Mammary epithelial cell (primary cell): ENCODE measurements around the gene SBSN.

Experiments used
- EZH2 ChIP-seq: IDR thresholded peaks from 2 replicates; pipeline ENCODE4 v1.6.1; 2012; ENCODE audit warnings: low read length, inconsistent platforms, borderline replicate concordance
- TF ChIP-seq, protein P1 (sequence below), 2 donors: IDR thresholded peaks in 1 of 2; conservative IDR thresholded peaks in 1 of 2; 2 replicates each; pipeline ENCODE4 v1.5.1; 2011 to 2012; ENCODE audit warnings: inconsistent platforms in 2 of 2, low read length in 2 of 2, mild to moderate bottlenecking in 2 of 2, control low read depth in 1 of 2, low read depth in 1 of 2; ENCODE audit not compliant: insufficient read depth in 1 of 2; ENCODE audit errors: extremely low read depth in 1 of 2

DNA sequence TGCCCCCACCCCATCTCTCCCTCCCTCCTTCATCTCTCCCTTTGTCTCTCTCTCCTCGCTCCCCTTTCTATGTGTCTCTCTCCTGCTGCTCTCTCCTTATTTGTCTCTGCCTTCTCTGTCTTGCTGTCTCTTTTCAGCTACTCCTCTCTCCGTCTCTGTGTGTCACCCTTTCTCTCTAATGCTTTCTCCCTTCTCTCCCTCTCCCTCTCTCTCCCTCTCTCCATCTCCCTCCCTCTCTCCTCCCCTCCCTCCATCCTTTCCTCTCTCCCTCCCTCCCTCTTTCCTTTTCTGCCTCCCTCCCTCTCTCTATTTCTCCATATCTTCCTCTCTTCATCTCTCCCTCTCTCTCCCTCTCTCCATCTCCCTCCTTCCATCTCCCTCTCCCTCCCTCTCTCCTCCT, 34.7 kb upstream of the SBSN start:
- TF ChIP-seq, protein P1, sequence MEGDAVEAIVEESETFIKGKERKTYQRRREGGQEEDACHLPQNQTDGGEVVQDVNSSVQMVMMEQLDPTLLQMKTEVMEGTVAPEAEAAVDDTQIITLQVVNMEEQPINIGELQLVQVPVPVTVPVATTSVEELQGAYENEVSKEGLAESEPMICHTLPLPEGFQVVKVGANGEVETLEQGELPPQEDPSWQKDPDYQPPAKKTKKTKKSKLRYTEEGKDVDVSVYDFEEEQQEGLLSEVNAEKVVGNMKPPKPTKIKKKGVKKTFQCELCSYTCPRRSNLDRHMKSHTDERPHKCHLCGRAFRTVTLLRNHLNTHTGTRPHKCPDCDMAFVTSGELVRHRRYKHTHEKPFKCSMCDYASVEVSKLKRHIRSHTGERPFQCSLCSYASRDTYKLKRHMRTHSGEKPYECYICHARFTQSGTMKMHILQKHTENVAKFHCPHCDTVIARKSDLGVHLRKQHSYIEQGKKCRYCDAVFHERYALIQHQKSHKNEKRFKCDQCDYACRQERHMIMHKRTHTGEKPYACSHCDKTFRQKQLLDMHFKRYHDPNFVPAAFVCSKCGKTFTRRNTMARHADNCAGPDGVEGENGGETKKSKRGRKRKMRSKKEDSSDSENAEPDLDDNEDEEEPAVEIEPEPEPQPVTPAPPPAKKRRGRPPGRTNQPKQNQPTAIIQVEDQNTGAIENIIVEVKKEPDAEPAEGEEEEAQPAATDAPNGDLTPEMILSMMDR (conservative IDR thresholded peaks at IDR 0.05 in 1 of 2, IDR thresholded peaks at IDR 0.05 in 1 of 2; ENCODE audit: extremely low read depth in 1 of 2, insufficient read depth in 1 of 2, low read depth in 1 of 2, low read length in 2 of 2): no peak
- TF ChIP-seq EZH2: no peak
